PC-9 (cell line): ENCODE data around the gene SBF2. TPM values are rescaled to one million over a fixed set of nuclear protein-coding genes. Genes with fewer than 3 reads are reported as not detected.
"Not testable (repeated sequence)": the region's sequence is repeated elsewhere in the genome, so short reads cannot be mapped to it uniquely, and the experiment has no call there.

Experiments
- BruUV-seq: library from RNA; stranded (reverse); fragments of 400-500 nt; replicated peaks from 2 replicates; lab custom pipeline; 2021; lab: Mats Ljungman, UMichigan
- CTCF ChIA-PET: fragments of 300-600 bp; sonication (Branson Sonifier 250); formaldehyde crosslinking; loops from one replicate; lab custom pipeline; 2022; ENCODE audit warnings: antibody characterized with exemption; lab: Charles Lee
- POLR2A ChIA-PET: fragments of 300-600 bp; sonication (Branson Sonifier 250); formaldehyde crosslinking; loops from one replicate; lab custom pipeline; 2022; ENCODE audit warnings: antibody characterized with exemption; ENCODE audit not compliant: unreplicated experiment; lab: Charles Lee
- DNase-seq, 2 experiments: peaks; one replicate each; pipeline versions ENCODE4 v3.0.0 to v3.0.0-alpha.2; 2015 to 2022; ENCODE audit warnings: mixed read lengths in 1 of 2
- H2AFZ ChIP-seq: fragments of 200-600 bp; sonication (generic); 2 replicates; pipeline ENCODE4 v1.8.1; 2017; ENCODE audit warnings: antibody characterized with exemption
- H3F3A ChIP-seq: fragments of 200-600 bp; sonication (generic); 2 replicates; pipeline ENCODE4 v1.8.1; 2017; ENCODE audit warnings: antibody characterized with exemption, mild to moderate bottlenecking, low read depth; ENCODE audit not compliant: insufficient read depth
- H3K27ac ChIP-seq: fragments of 200-600 bp; sonication (generic); 2 replicates; pipeline ENCODE4 v1.6.1; 2016; ENCODE audit warnings: mixed run types
- H3K27me3 ChIP-seq: fragments of 200-600 bp; sonication (generic); 2 replicates; pipeline ENCODE4 v1.6.1; 2016; ENCODE audit warnings: low read depth, mixed run types; ENCODE audit not compliant: insufficient read depth
- H3K36me3 ChIP-seq: fragments of 200-600 bp; sonication (generic); 2 replicates; pipeline ENCODE4 v1.6.1; 2016; ENCODE audit warnings: low read depth, mixed run types
- H3K4me1 ChIP-seq: fragments of 200-600 bp; sonication (generic); replicated peaks from 2 replicates; pipeline ENCODE4 v1.6.1; 2016; ENCODE audit warnings: mixed run types; ENCODE audit not compliant: insufficient read depth
- H3K4me2 ChIP-seq: fragments of 200-600 bp; sonication (generic); 2 replicates; pipeline ENCODE4 v1.6.1; 2017; ENCODE audit warnings: mixed run types
- H3K4me3 ChIP-seq: fragments of 200-600 bp; sonication (generic); 2 replicates; pipeline ENCODE4 v1.6.1; 2016; ENCODE audit warnings: mixed run types
- H3K79me2 ChIP-seq: fragments of 200-600 bp; sonication (generic); 2 replicates; pipeline ENCODE4 v1.6.1; 2017; ENCODE audit warnings: low read depth, mixed run types
- H3K9me2 ChIP-seq: fragments of 200-600 bp; sonication (generic); 2 replicates; pipeline ENCODE4 v1.8.1; 2017; ENCODE audit warnings: mild to moderate bottlenecking; ENCODE audit not compliant: insufficient read depth
- H3K9me3 ChIP-seq: fragments of 200-600 bp; sonication (generic); 2 replicates; pipeline ENCODE4 v1.8.1; 2016; ENCODE audit warnings: low read depth; ENCODE audit not compliant: insufficient read depth
- H4K20me1 ChIP-seq: fragments of 200-600 bp; sonication (generic); 2 replicates; pipeline ENCODE4 v1.8.1; 2017; ENCODE audit not compliant: insufficient read depth
- EZH2 ChIP-seq: fragments of 200-600 bp; sonication (generic); IDR thresholded peaks from 2 replicates; pipeline ENCODE4 v1.8.0; 2017; ENCODE audit warnings: antibody characterized with exemption, low read depth
- intact Hi-C: fragments of 100-400 bp; cut with micrococcal nuclease; formaldehyde crosslinking; loops from one replicate; pipeline ENCODE4 v1.10.0; 2022; ENCODE audit not compliant: unreplicated experiment
- total RNA-seq: library from RNA; stranded (reverse); gene quantifications from 2 replicates; pipeline ENCODE4 v1.2.3, GENCODE V29; 2021
- TF ChIP-seq, protein P1 (sequence below): fragments of 200-600 bp; sonication (generic); conservative IDR thresholded peaks from 2 replicates; pipeline ENCODE4 v1.6.1; 2017; ENCODE audit warnings: mixed run types, antibody characterized with exemption, mild to moderate bottlenecking, moderate library complexity

The SBF2 gene
- total RNA-seq, 1 experiment from 2014 or later = 18.6 TPM

DNA sequence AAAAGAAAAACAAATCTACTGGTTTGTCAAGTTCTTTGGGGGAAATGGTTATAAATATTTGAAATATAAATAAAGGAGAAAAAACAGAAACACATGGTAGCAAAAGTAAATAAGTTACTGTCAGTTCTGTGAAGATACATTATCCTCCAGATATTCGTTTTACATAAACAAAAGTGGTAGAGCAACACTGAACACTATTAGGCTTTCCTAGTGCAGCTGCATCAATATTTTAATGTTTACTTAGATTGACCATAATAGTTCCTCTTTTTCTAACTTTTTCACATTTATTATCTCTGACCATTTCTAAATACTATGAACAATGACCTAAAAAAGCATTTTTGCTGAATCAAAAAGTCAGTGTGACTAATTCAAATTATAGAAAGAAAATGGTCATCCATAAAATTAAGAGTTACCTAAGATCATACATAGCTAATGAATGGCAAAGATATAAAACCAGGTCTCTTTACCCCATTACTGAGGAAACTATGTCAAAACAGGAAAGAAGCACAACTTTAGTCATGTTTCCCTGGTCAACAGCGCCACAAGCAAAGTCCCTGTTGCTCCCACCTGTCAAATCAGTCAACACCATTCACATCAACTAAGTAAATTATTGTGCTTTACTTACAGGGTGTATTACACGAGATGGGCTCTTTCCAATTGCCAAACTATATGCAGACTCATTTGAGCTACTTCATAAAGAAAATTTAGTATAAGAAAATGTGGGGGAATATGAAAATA, 38.5 kb downstream of the SBF2 start:
- no TSS peak for BruUV-seq
- no peaks in the 10 kb centered on the region for H3K79me2 ChIP-seq
- POLR2A ChIA-PET = no interaction called here
- H3K27ac ChIP-seq = no peak overlapping the region
- TF ChIP-seq, protein P1, sequence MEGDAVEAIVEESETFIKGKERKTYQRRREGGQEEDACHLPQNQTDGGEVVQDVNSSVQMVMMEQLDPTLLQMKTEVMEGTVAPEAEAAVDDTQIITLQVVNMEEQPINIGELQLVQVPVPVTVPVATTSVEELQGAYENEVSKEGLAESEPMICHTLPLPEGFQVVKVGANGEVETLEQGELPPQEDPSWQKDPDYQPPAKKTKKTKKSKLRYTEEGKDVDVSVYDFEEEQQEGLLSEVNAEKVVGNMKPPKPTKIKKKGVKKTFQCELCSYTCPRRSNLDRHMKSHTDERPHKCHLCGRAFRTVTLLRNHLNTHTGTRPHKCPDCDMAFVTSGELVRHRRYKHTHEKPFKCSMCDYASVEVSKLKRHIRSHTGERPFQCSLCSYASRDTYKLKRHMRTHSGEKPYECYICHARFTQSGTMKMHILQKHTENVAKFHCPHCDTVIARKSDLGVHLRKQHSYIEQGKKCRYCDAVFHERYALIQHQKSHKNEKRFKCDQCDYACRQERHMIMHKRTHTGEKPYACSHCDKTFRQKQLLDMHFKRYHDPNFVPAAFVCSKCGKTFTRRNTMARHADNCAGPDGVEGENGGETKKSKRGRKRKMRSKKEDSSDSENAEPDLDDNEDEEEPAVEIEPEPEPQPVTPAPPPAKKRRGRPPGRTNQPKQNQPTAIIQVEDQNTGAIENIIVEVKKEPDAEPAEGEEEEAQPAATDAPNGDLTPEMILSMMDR = no peak
- TF ChIP-seq EZH2 = no peak
- no peaks in the 10 kb centered on the region for H3K27me3 ChIP-seq
- H3K4me2 ChIP-seq = no peak overlapping the region
- CTCF ChIA-PET = no interaction called here
- H2AFZ ChIP-seq = no peak overlapping the region
- intact Hi-C loops = no loop called here
- no peak for DNase-seq
- no peaks in the 10 kb centered on the region for H3F3A ChIP-seq
- no peaks in the 10 kb centered on the region for H3K36me3 ChIP-seq
- no peak overlapping the region for H3K4me3 ChIP-seq
- H3K4me1 ChIP-seq = no peaks in the 10 kb centered on the region
- H4K20me1 ChIP-seq = no peaks in the 10 kb centered on the region
- no peaks in the 10 kb centered on the region for H3K9me2 ChIP-seq
- no peaks in the 10 kb centered on the region for H3K9me3 ChIP-seq

DNA sequence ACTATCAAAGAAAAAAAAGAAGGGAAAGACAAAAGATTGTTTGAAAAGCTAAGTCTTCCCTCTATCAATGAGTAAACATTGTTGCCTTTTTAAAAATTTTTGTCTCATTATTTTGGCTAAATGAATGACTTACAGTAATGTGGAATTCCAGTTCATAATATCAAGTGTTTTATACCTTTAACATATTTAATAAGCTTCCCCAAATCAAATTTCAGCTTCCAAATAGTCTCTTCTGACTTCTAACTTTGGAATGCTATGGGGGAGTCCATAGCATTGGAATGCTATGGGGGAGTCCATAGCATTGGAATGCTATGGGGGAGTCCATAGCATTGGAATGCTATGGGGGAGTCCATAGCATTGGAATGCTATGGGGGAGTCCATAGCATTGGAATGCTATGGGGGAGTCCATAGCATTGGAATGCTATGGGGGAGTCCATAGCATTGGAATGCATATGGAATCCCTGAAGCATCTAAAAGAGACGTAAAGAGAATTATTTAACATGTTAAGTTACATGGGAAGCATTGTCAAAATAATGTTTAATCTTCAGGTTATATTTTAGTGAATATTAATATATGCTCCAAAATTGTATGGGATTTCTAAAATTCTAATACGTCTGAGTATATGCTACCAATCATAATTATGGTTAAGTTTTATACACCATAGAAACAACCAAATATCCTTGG, 44.4 kb downstream of the SBF2 start:
- H3K9me3 ChIP-seq, H3K9me2 ChIP-seq, H4K20me1 ChIP-seq, H3K4me3 ChIP-seq, CTCF ChIA-PET, H3F3A ChIP-seq, H2AFZ ChIP-seq, H3K36me3 ChIP-seq, H3K27me3 ChIP-seq, H3K27ac ChIP-seq, intact Hi-C loops, DNase-seq, BruUV-seq, H3K4me1 ChIP-seq, H3K79me2 ChIP-seq, H3K4me2 ChIP-seq: not testable (repeated sequence)
- POLR2A ChIA-PET = interaction anchor here (0.6 kb wide), 1 partner anchor 469 kb away, joined by 6 read pairs; no protein-coding TSS in a partner anchor

DNA sequence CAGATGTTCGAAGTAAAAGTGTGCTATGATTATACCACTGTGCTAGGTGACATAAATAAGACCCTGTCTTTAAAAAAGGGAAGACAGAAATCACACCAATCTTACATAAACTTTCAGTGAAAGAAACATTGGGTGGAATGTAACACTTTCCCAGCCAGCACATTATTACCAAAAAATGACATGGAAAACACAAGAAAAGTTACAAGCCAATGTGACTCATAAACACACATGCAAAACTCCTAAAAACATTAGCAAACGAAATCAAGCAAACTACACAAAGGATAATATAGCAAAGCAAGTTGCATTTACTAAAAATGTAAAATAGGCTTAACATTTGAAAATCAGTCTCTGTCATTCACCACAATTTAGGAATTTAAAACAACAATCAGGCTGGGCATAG, 47.0 kb downstream of the SBF2 start:
- intact Hi-C loops = no loop called here
- Histone ChIP-seq H3K4me3 (no peak overlapping the region), H3F3A (no peaks in the 10 kb centered on the region), H3K27me3 (no peaks in the 10 kb centered on the region), H3K79me2 (peaks cover under 1% of the 10 kb centered on the region; the same call in 1 of the 2 replicates), H3K4me1 (no peaks in the 10 kb centered on the region), H4K20me1 (no peaks in the 10 kb centered on the region), H3K9me2 (no peaks in the 10 kb centered on the region), H3K27ac (no peak overlapping the region), H2AFZ (no peak overlapping the region), H3K36me3 (no peaks in the 10 kb centered on the region), H3K4me2 (no peak overlapping the region), H3K9me3 (no peaks in the 10 kb centered on the region)
- TF ChIP-seq, protein P1 = no peak
- TF ChIP-seq EZH2 = no peak
- BruUV-seq = no TSS peak
- ChIA-PET CTCF (no interaction called here), POLR2A (no interaction called here)
- DNase-seq = no peak
